ENCODE measurements around the gene BGN.

Gene BGN

DNA sequence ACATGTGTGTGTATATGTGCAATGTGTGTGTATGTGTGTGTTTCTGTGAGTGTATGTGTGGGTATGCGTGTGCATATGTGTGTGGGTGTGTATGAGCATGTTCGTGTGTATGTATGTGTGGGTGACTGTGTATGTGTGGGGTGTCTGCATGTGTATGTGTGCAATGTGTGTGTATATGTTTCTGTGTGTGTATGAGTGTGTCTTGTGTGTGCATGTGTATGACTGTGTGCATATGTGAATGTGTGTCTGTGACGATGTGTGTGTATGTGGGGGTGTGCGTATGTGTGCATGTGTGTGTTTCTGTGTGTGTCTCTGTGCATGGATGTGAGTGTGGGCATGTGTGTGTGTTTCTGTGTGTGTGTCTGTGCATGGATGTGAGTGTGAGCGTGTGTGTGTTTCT is 18.5 kb downstream of the BGN start:
- Histone ChIP-seq H3K4me3 (ENCODE audit: low read length) (no peak overlapping the region), H2AFZ (ENCODE audit: low read depth, low read length) (no peak overlapping the region), H3K27me3 (ENCODE audit: low read depth, low read length) (no peaks in the 10 kb centered on the region), H3K4me2 (ENCODE audit: low read length) (no peak overlapping the region), H3K4me1 (ENCODE audit: low read length) (no peaks in the 10 kb centered on the region), H3K9me3 (ENCODE audit: insufficient read depth, low read length) (no peaks in the 10 kb centered on the region), H3K9ac (ENCODE audit: low read length) (no peak overlapping the region), H3K36me3 (replicated peaks; ENCODE audit: low read depth, low read length) (no peaks in the 10 kb centered on the region), H3K79me2 (ENCODE audit: low read length) (no peaks in the 10 kb centered on the region), H4K20me1 (ENCODE audit: insufficient read depth, low read length) (no peaks in the 10 kb centered on the region), H3K27ac (ENCODE audit: low read length) (no peak overlapping the region)
- no peak for TF ChIP-seq EZH2phosphoT487 (IDR thresholded peaks at IDR 0.05; ENCODE audit: low read depth)
- TF ChIP-seq, protein P1, sequence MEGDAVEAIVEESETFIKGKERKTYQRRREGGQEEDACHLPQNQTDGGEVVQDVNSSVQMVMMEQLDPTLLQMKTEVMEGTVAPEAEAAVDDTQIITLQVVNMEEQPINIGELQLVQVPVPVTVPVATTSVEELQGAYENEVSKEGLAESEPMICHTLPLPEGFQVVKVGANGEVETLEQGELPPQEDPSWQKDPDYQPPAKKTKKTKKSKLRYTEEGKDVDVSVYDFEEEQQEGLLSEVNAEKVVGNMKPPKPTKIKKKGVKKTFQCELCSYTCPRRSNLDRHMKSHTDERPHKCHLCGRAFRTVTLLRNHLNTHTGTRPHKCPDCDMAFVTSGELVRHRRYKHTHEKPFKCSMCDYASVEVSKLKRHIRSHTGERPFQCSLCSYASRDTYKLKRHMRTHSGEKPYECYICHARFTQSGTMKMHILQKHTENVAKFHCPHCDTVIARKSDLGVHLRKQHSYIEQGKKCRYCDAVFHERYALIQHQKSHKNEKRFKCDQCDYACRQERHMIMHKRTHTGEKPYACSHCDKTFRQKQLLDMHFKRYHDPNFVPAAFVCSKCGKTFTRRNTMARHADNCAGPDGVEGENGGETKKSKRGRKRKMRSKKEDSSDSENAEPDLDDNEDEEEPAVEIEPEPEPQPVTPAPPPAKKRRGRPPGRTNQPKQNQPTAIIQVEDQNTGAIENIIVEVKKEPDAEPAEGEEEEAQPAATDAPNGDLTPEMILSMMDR (IDR thresholded peaks at IDR 0.05; ENCODE audit: low read depth, low read length) = no peak

- no peaks in the 10 kb centered on the region for H3K9me3 ChIP-seq (ENCODE audit: insufficient read depth, low read length)
- TF ChIP-seq, protein P1 (IDR thresholded peaks at IDR 0.05; ENCODE audit: low read depth, low read length) = no peak
- TF ChIP-seq EZH2phosphoT487 (IDR thresholded peaks at IDR 0.05; ENCODE audit: low read depth) = no peak
- no peak overlapping the region for H3K4me2 ChIP-seq (ENCODE audit: low read length)
- H3K9ac ChIP-seq (ENCODE audit: low read length) = no peak overlapping the region
- H3K27ac ChIP-seq (ENCODE audit: low read length) = no peak overlapping the region
- no peaks in the 10 kb centered on the region for H3K36me3 ChIP-seq (replicated peaks; ENCODE audit: low read depth, low read length)
- no peaks in the 10 kb centered on the region for H4K20me1 ChIP-seq (ENCODE audit: insufficient read depth, low read length)
- no peaks in the 10 kb centered on the region for H3K4me1 ChIP-seq (ENCODE audit: low read length)
- H3K27me3 ChIP-seq (ENCODE audit: low read depth, low read length) = no peaks in the 10 kb centered on the region
- no peaks in the 10 kb centered on the region for H3K79me2 ChIP-seq (ENCODE audit: low read length)
- no peak overlapping the region for H3K4me3 ChIP-seq (ENCODE audit: low read length)
- H2AFZ ChIP-seq (ENCODE audit: low read depth, low read length) = no peak overlapping the region
These were observed 19.5 kb downstream of the BGN start for GRCh38 chrX:153514259-153514658.

GRCh38 chrX:153515435-153515834 is 20.7 kb downstream of the BGN start:
- TF ChIP-seq, protein P1 (IDR thresholded peaks at IDR 0.05; ENCODE audit: low read depth, low read length) = no peak
- TF ChIP-seq EZH2phosphoT487 (IDR thresholded peaks at IDR 0.05; ENCODE audit: low read depth) = no peak
- no peak overlapping the region for H2AFZ ChIP-seq (ENCODE audit: low read depth, low read length)
- H3K36me3 ChIP-seq (replicated peaks; ENCODE audit: low read depth, low read length) = no peaks in the 10 kb centered on the region
- no peaks in the 10 kb centered on the region for H3K27me3 ChIP-seq (ENCODE audit: low read depth, low read length)
- no peaks in the 10 kb centered on the region for H3K4me1 ChIP-seq (ENCODE audit: low read length)
- no peaks in the 10 kb centered on the region for H3K9me3 ChIP-seq (ENCODE audit: insufficient read depth, low read length)
- H3K4me3 ChIP-seq (ENCODE audit: low read length) = no peak overlapping the region
- H3K9ac ChIP-seq (ENCODE audit: low read length) = no peak overlapping the region
- no peak overlapping the region for H3K4me2 ChIP-seq (ENCODE audit: low read length)
- H4K20me1 ChIP-seq (ENCODE audit: insufficient read depth, low read length) = no peaks in the 10 kb centered on the region
- H3K79me2 ChIP-seq (ENCODE audit: low read length) = no peaks in the 10 kb centered on the region
- no peak overlapping the region for H3K27ac ChIP-seq (ENCODE audit: low read length)

DNA sequence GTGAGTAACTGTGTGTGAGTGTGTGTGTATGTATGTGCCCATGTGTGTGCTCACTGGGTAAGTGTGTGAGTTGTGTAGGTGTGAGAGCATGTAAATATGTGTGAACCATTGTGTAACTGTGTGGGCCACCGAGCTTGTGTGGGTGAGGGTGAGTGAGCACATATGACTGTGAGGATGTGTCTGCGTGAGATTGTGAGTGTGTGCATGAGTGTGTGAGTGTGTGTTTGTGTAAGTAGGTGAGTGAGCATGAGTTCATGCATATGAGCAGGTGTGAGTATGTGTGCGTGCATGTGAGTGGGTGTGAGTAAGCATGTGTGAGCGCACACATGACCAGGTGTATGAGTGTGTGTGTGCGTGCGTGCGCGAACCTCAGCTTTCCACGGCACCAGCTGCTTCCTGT is 21.3 kb downstream of the BGN start:
- Histone ChIP-seq H2AFZ (ENCODE audit: low read depth, low read length) (no peak overlapping the region), H3K27me3 (ENCODE audit: low read depth, low read length) (no peaks in the 10 kb centered on the region), H3K4me1 (ENCODE audit: low read length) (no peaks in the 10 kb centered on the region), H3K4me2 (ENCODE audit: low read length) (no peak overlapping the region), H3K4me3 (ENCODE audit: low read length) (no peak overlapping the region), H3K27ac (ENCODE audit: low read length) (no peak overlapping the region), H3K9me3 (ENCODE audit: insufficient read depth, low read length) (no peaks in the 10 kb centered on the region), H3K36me3 (replicated peaks; ENCODE audit: low read depth, low read length) (no peaks in the 10 kb centered on the region), H3K79me2 (ENCODE audit: low read length) (no peaks in the 10 kb centered on the region), H4K20me1 (ENCODE audit: insufficient read depth, low read length) (no peaks in the 10 kb centered on the region), H3K9ac (ENCODE audit: low read length) (no peak overlapping the region)
- TF ChIP-seq, protein P1 (IDR thresholded peaks at IDR 0.05; ENCODE audit: low read depth, low read length) = no peak
- no peak for TF ChIP-seq EZH2phosphoT487 (IDR thresholded peaks at IDR 0.05; ENCODE audit: low read depth)
